BJ (cell line): ENCODE results near the gene CD226. TPM values are rescaled to one million over a fixed set of nuclear protein-coding genes. Genes with fewer than 3 reads are reported as not detected.
"Not testable (repeated sequence)": the region's sequence is repeated elsewhere in the genome, so short reads cannot be mapped to it uniquely, and the experiment has no call there.

Experiments
- CTCF ChIA-PET: fragments of 350-600 bp; formaldehyde crosslinking; extraction: SDS; loops from one replicate; lab custom pipeline; 2021; ENCODE audit warnings: antibody characterized with exemption, inconsistent platforms; lab: Yijun Ruan, JAX
- POLR2A ChIA-PET: fragments of 300-600 bp; sonication (Branson Sonifier 250); formaldehyde crosslinking; extraction: SDS; loops from one replicate; lab custom pipeline; 2021; ENCODE audit warnings: antibody characterized with exemption; lab: Charles Lee
- DNase-seq: peaks from one replicate; pipeline ENCODE4 v3.0.0-alpha.2; 2011; ENCODE audit warnings: low read depth
- H3K27me3 ChIP-seq: 2 replicates; pipeline ENCODE4 v1.6.0; 2011; ENCODE audit warnings: low read length; ENCODE audit not compliant: control insufficient read depth, insufficient read depth
- H3K36me3 ChIP-seq: 2 replicates; pipeline ENCODE4 v1.5.1; 2011; ENCODE audit warnings: low read length; ENCODE audit not compliant: control insufficient read depth, insufficient read depth
- H3K4me3 ChIP-seq: 2 replicates; pipeline ENCODE4 v1.5.1; 2011; ENCODE audit warnings: low read depth, mild to moderate bottlenecking, control low read depth, low read length
- polyA plus RNA-seq: library from polyadenylated mRNA; depleted of rRNA; stranded (reverse); fragments of >200 nt; gene quantifications from 2 replicates; pipeline ENCODE4 v1.2.3, GENCODE V29; 2011
- TF ChIP-seq, protein P1 (sequence below): IDR thresholded peaks from 2 replicates; pipeline ENCODE4 v1.5.1; 2011; ENCODE audit warnings: low read depth, mild to moderate bottlenecking, control low read depth, inconsistent platforms, low read length, moderate library complexity; ENCODE audit not compliant: insufficient read depth

CD226 gene
- polyA plus RNA-seq, 1 experiment, result 0.13 TPM

DNA sequence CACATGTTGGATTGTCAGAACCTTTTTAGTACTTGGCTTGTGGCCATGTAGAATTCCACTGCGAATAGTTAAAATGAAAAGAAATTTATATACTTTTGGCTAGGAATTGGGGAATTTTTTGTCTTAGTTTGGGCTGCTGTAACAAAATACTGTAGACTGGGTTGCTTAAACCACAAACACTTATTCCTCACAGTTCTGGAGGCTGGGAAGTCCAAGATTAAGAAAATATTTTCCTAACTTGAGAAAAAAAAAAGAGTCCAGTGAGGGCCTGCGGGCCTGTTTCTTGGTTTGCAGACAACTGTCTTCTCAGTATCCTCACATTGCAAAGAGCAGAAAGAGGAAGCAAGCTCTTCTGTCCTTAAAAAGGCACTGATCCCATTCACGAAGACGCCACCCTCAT lies 81.9 kb downstream of the CD226 start:
- no peak overlapping the region for H3K4me3 ChIP-seq
- TF ChIP-seq, protein P1, sequence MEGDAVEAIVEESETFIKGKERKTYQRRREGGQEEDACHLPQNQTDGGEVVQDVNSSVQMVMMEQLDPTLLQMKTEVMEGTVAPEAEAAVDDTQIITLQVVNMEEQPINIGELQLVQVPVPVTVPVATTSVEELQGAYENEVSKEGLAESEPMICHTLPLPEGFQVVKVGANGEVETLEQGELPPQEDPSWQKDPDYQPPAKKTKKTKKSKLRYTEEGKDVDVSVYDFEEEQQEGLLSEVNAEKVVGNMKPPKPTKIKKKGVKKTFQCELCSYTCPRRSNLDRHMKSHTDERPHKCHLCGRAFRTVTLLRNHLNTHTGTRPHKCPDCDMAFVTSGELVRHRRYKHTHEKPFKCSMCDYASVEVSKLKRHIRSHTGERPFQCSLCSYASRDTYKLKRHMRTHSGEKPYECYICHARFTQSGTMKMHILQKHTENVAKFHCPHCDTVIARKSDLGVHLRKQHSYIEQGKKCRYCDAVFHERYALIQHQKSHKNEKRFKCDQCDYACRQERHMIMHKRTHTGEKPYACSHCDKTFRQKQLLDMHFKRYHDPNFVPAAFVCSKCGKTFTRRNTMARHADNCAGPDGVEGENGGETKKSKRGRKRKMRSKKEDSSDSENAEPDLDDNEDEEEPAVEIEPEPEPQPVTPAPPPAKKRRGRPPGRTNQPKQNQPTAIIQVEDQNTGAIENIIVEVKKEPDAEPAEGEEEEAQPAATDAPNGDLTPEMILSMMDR, result no peak
- ChIA-PET CTCF (interaction anchor here (0.7 kb wide), 1 partner anchor 32 kb away, joined by 4 read pairs; no protein-coding TSS in a partner anchor), POLR2A (no interaction called here)
- H3K36me3 ChIP-seq, result no peaks in the 10 kb centered on the region
- peak; percentile 41 for DNase-seq
- no peaks in the 10 kb centered on the region for H3K27me3 ChIP-seq

DNA sequence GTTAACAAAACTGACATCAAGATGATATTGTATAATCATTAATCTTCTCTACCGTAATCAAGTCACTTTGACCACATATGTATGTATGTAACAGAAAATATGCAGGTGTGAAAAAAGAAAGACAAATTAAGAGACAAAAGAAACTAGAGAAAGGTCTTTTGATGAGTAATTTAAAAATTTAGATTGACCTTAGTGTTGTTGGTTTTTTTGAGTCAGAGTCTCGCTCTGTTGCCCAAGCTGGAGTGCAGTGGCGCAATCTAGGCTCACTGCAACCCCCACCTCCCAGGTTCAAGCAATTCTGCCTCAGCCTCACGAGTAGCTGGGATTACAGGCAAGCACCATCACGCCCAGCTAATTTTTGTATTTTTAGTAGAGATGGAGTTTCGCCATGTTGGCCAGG lies 82.9 kb downstream of the CD226 start:
- CTCF ChIA-PET, POLR2A ChIA-PET, DNase-seq, H3K4me3 ChIP-seq, H3K36me3 ChIP-seq, H3K27me3 ChIP-seq: not testable (repeated sequence)

DNA sequence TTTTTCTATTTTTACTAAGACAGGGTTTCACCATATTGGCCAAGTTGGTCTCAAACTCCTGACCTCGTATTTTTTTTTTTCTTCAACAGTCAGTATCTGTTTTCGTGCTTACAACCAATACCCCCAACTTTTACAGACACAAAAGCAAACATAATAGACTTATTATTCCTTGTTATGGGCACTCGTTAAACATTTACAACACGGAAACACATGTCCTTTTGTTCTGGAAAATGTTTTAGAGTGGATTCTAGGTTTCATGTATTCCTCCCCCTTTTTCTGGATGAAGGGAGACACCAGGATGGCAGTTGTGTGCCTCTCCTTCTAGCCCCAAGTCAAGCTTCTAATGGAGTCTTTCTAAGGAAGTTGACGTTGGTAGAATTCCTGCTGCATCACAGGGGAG lies 88.8 kb downstream of the CD226 start:
- ChIA-PET POLR2A (no interaction called here), CTCF (no interaction called here)
- DNase-seq, result no peak
- no peak overlapping the region for H3K4me3 ChIP-seq
- H3K36me3 ChIP-seq, result no peaks in the 10 kb centered on the region
- H3K27me3 ChIP-seq, result no peaks in the 10 kb centered on the region
- TF ChIP-seq, protein P1, result no peak

DNA sequence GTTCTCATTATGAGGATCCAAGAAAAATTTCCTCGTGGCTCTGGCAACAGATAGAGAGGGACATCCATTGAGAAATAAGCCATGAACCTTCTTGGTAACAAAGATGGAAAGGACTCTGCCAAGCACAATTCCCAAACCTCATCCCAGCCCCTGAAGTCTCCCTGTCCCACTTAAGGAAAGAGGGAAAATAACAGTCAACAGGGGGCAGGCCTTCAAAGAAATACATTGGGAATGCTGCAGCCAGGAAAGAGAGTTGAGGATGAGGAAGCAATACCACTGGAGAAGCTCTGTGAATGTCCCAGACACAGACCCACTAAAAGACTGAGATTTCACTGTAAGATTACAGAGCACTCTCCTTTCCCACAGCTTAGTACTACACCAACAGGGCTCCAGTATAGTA lies 93.2 kb downstream of the CD226 start:
- TF ChIP-seq, protein P1, result no peak
- no peak overlapping the region for H3K4me3 ChIP-seq
- no peak for DNase-seq
- ChIA-PET POLR2A (no interaction called here), CTCF (interaction anchor here (0.5 to 0.6 kb wide), 2 partner anchors 21 to 240 kb away, joined by 3 read pairs; no protein-coding TSS in a partner anchor)
- H3K36me3 ChIP-seq, result no peaks in the 10 kb centered on the region
- no peaks in the 10 kb centered on the region for H3K27me3 ChIP-seq

DNA sequence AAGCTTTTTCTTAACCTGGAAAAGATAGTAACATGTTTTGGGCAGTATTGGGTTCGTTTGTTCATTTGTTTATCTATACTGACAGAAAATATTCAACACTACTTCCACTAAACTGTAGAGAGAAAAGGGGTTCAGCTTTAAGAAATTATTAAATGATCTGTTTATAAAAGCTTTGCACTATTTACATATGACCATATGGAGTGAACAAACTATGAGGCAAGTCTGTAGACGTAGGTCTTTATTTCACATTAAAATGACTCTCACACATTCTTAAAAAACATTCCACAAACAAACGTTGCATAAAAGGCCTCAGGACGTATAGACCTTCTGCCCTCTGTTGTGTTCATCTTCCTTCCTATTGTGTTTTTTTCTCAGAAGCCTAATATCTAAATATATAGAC lies 94.6 kb downstream of the CD226 start:
- POLR2A ChIA-PET, result no interaction called here

More for the DNA sequence above, 94.6 kb downstream of the CD226 start:
- CTCF ChIA-PET, result interaction anchor here (0.7 kb wide), 1 partner anchor 11 kb away, joined by 4 read pairs; no protein-coding TSS in a partner anchor
- TF ChIP-seq, protein P1, result no peak
- Histone ChIP-seq H3K27me3 (no peaks in the 10 kb centered on the region), H3K4me3 (no peak overlapping the region), H3K36me3 (no peaks in the 10 kb centered on the region)
- no peak for DNase-seq
